Measurements from ENCODE around the gene SENP7. TPM values are rescaled to one million over a fixed set of nuclear protein-coding genes. Genes with fewer than 3 reads are reported as not detected.
A peak's percentile ranks its signal among the peaks of the same experiment; 100 is the strongest.

Gene SENP7
- total RNA-seq, 1 donor from 2014 or later, result 26.8 TPM

- Mint-ChIP-seq H3K36me3 (ENCODE audit: low read depth) (peaks cover 19% of the 10 kb centered on the region), H3K27me3 (ENCODE audit: low read depth) (no peaks in the 10 kb centered on the region), H3K4me3 (no peak overlapping the region), H3K9me3 (peaks cover 10% of the 10 kb centered on the region), H3K27ac (ENCODE audit: unreplicated experiment) (no peak overlapping the region), H3K4me1 (no peaks in the 10 kb centered on the region)
- no peak for DNase-seq (ENCODE audit: low read depth, low spot score)
- TF ChIP-seq CTCF (conservative IDR thresholded peaks at IDR 0.05), result no peak
Measured at GRCh38 chr3:101383656-101384055, 129.4 kb downstream of the SENP7 start.

GRCh38 chr3:101383156-101383575 lies 129.8 kb downstream of the SENP7 start:
- no peak for TF ChIP-seq CTCF (conservative IDR thresholded peaks at IDR 0.05)
- Mint-ChIP-seq H3K9me3 (peaks cover 11% of the 10 kb centered on the region), H3K36me3 (ENCODE audit: low read depth) (peaks cover 19% of the 10 kb centered on the region), H3K27ac (ENCODE audit: unreplicated experiment) (no peak overlapping the region), H3K4me1 (no peaks in the 10 kb centered on the region), H3K4me3 (no peak overlapping the region), H3K27me3 (ENCODE audit: low read depth) (no peaks in the 10 kb centered on the region)
- DNase-seq (ENCODE audit: low read depth, low spot score), result no peak

GRCh38 chr3:101381809-101382208 lies 131.2 kb downstream of the SENP7 start:
- H3K4me3 Mint-ChIP-seq, result no peak overlapping the region
- H3K27me3 Mint-ChIP-seq (ENCODE audit: low read depth), result no peaks in the 10 kb centered on the region
- H3K36me3 Mint-ChIP-seq (ENCODE audit: low read depth), result peaks cover 17% of the 10 kb centered on the region
- no peaks in the 10 kb centered on the region for H3K4me1 Mint-ChIP-seq
- no peak for DNase-seq (ENCODE audit: low read depth, low spot score)
- peak; percentile 71 for TF ChIP-seq CTCF (conservative IDR thresholded peaks at IDR 0.05)
- H3K9me3 Mint-ChIP-seq, result peaks cover 10% of the 10 kb centered on the region
- H3K27ac Mint-ChIP-seq (ENCODE audit: unreplicated experiment), result no peak overlapping the region

GRCh38 chr3:101379658-101380376 lies 133.2 kb downstream of the SENP7 start:
- no peak for DNase-seq (ENCODE audit: low read depth, low spot score)
- Mint-ChIP-seq H3K4me1 (no peaks in the 10 kb centered on the region), H3K36me3 (ENCODE audit: low read depth) (peaks cover 17% of the 10 kb centered on the region), H3K27me3 (ENCODE audit: low read depth) (no peaks in the 10 kb centered on the region), H3K27ac (ENCODE audit: unreplicated experiment) (no peak overlapping the region), H3K4me3 (no peak overlapping the region), H3K9me3 (peaks cover 10% of the 10 kb centered on the region)
- no peak for TF ChIP-seq CTCF (conservative IDR thresholded peaks at IDR 0.05)

- no peaks in the 10 kb centered on the region for H3K27me3 Mint-ChIP-seq (ENCODE audit: low read depth)
- no peak overlapping the region for H3K4me3 Mint-ChIP-seq
- no peaks in the 10 kb centered on the region for H3K4me1 Mint-ChIP-seq
- H3K27ac Mint-ChIP-seq (ENCODE audit: unreplicated experiment), result no peak overlapping the region
- H3K36me3 Mint-ChIP-seq (ENCODE audit: low read depth), result peaks cover 20% of the 10 kb centered on the region
- peaks cover 10% of the 10 kb centered on the region for H3K9me3 Mint-ChIP-seq
- no peak for DNase-seq (ENCODE audit: low read depth, low spot score)
- no peak for TF ChIP-seq CTCF (conservative IDR thresholded peaks at IDR 0.05)
Measured at GRCh38 chr3:101377796-101378195, 135.2 kb downstream of the SENP7 start.

Data from neural crest cell (in vitro differentiated cells).